A549 (cell line): ENCODE data around the gene CCDC80. TPM values are rescaled to one million over a fixed set of nuclear protein-coding genes. Genes with fewer than 3 reads are reported as not detected.

Source experiments
- BHLHE40 ChIP-seq: IDR thresholded peaks from 2 replicates; pipeline ENCODE4 v1.6.1; 2012; ENCODE audit warnings: low read depth, low read length, inconsistent platforms
- CBX2 ChIP-seq: fragments of 200-600 bp; sonication (generic); IDR thresholded peaks from 2 replicates; pipeline ENCODE4 v1.6.1; 2016; ENCODE audit warnings: low read depth, mild to moderate bottlenecking, borderline replicate concordance
- CBX8 ChIP-seq: fragments of 200-600 bp; sonication (generic); IDR thresholded peaks from 2 replicates; pipeline ENCODE4 v1.6.1; 2016
- CEBPB ChIP-seq, 2 experiments: fragments of >200 bp in 1 of 2; sonication (Bioruptor Twin) in 1 of 2; formaldehyde crosslinking in 1 of 2; IDR thresholded peaks; 2 replicates each; pipeline ENCODE4 v1.6.1; 2012 to 2016
- CHD2 ChIP-seq: fragments of 150-350 bp; IDR thresholded peaks from 2 replicates; pipeline ENCODE4 v1.6.1; 2014; ENCODE audit warnings: low read length; ENCODE audit not compliant: partially characterized antibody
- HOXA7 ChIP-seq: fragments of 250-450 bp; sonication (Bioruptor Pico); IDR thresholded peaks from 2 replicates; pipeline ENCODE4 v1.5.0; 2020; ENCODE audit warnings: mild to moderate bottlenecking, moderate library complexity
- HOXB5 ChIP-seq: fragments of 250-450 bp; sonication (Bioruptor Pico); IDR thresholded peaks from 2 replicates; pipeline ENCODE4 v1.5.0; 2020; ENCODE audit warnings: mild to moderate bottlenecking, moderate library complexity
- JUN ChIP-seq, 2 experiments: fragments of >200 bp; sonication (Bioruptor Twin); formaldehyde crosslinking; IDR thresholded peaks; 2 replicates in 1 of 2; 3 replicates in 1 of 2; pipeline ENCODE4 v1.6.1; 2016 to 2017
- MAZ ChIP-seq: fragments of 150-350 bp; IDR thresholded peaks from 2 replicates; pipeline ENCODE4 v1.6.1; 2014; ENCODE audit warnings: antibody characterized with exemption, low read depth, low read length, borderline replicate concordance
- NFE2L2 ChIP-seq: fragments of 150-350 bp; conservative IDR thresholded peaks from 2 replicates; pipeline ENCODE4 v1.6.1; 2014; ENCODE audit warnings: low read length
- NR3C1 ChIP-seq: fragments of >200 bp; sonication (Bioruptor Twin); formaldehyde crosslinking; IDR thresholded peaks from 3 replicates; pipeline ENCODE4 v1.6.1; 2017
- PHF8 ChIP-seq: fragments of 200-600 bp; sonication (generic); IDR thresholded peaks from 2 replicates; pipeline ENCODE4 v1.6.1; 2016; ENCODE audit warnings: low read depth, mild to moderate bottlenecking, antibody characterized with exemption, moderate library complexity, borderline replicate concordance
- RAD21 ChIP-seq, 2 experiments: fragments of >200 bp in 1 of 2; sonication (Bioruptor Twin) in 1 of 2; formaldehyde crosslinking in 1 of 2; IDR thresholded peaks in 1 of 2; conservative IDR thresholded peaks in 1 of 2; 2 replicates in 1 of 2; 3 replicates in 1 of 2; pipeline ENCODE4 v1.6.1; 2012 to 2018; ENCODE audit warnings: inconsistent platforms in 1 of 2
- RFX5 ChIP-seq: fragments of 450-650 bp; IDR thresholded peaks from 2 replicates; pipeline ENCODE4 v1.7.1; 2014; ENCODE audit warnings: antibody characterized with exemption, mild to moderate bottlenecking, moderate library complexity
- SMC3 ChIP-seq: fragments of >200 bp; sonication (Bioruptor Twin); formaldehyde crosslinking; IDR thresholded peaks from 3 replicates; pipeline ENCODE4 v1.6.1; 2018; ENCODE audit warnings: inconsistent platforms
- SREBF2 ChIP-seq: fragments of 450-650 bp; IDR thresholded peaks from 2 replicates; pipeline ENCODE4 v1.6.1; 2014; ENCODE audit warnings: mild to moderate bottlenecking, moderate library complexity
- TFCP2L1 ChIP-seq: fragments of 250-450 bp; sonication (Bioruptor Pico); IDR thresholded peaks from 2 replicates; pipeline ENCODE4 v1.5.0; 2021; ENCODE audit warnings: mild to moderate bottlenecking
- TP53 ChIP-seq: fragments of 250-450 bp; sonication (Bioruptor Pico); IDR thresholded peaks from 2 replicates; pipeline ENCODE4 v1.5.0; 2021; ENCODE audit warnings: mild to moderate bottlenecking, moderate library complexity
- ZFP36 ChIP-seq: fragments of 450-650 bp; IDR thresholded peaks from 2 replicates; pipeline ENCODE4 v1.6.1; 2014; ENCODE audit warnings: borderline replicate concordance; ENCODE audit not compliant: partially characterized antibody
- ZSCAN20 ChIP-seq: fragments of 250-450 bp; sonication (Bioruptor Pico); IDR thresholded peaks from 2 replicates; pipeline ENCODE4 v1.8.0; 2022; ENCODE audit warnings: mild to moderate bottlenecking, moderate library complexity
- polyA plus RNA-seq, 4 experiments: library from polyadenylated mRNA; depleted of rRNA in 3 of 4; stranded (reverse); fragments of >200 nt; fragmentation: RNase III in 1 of 4; extraction: RNeasy Plus Mini Kit Qiagen cat#74134 plus additional on column Dnase treatment in 1 of 4; gene quantifications; 2 replicates in 3 of 4; 3 replicates in 1 of 4; pipeline ENCODE4 v1.2.3, GENCODE V29; 2011 to 2017
- TF ChIP-seq, protein P1 (sequence below): fragments of 450-650 bp; IDR thresholded peaks from 2 replicates; pipeline ENCODE4 v1.6.1; 2014; ENCODE audit warnings: antibody characterized with exemption
- TF ChIP-seq, protein P2 (sequence below): fragments of 250-450 bp; sonication (Bioruptor Pico); IDR thresholded peaks from 2 replicates; pipeline ENCODE4 v1.5.0; 2020; ENCODE audit warnings: low read depth, mild to moderate bottlenecking, moderate library complexity
- TF ChIP-seq, protein P3 (sequence below): IDR thresholded peaks from 2 replicates; pipeline ENCODE4 v1.6.1; 2012
- TF ChIP-seq, protein P4 (sequence below): fragments of >200 bp; sonication (Bioruptor Twin); formaldehyde crosslinking; IDR thresholded peaks from 3 replicates; pipeline ENCODE4 v1.5.1; 2016
- TF ChIP-seq, protein P5 (sequence below): fragments of 250-450 bp; sonication (Bioruptor Pico); IDR thresholded peaks from 2 replicates; pipeline ENCODE4 v1.5.0; 2021; ENCODE audit warnings: mild to moderate bottlenecking, moderate library complexity, borderline replicate concordance

CCDC80 gene
- polyA plus RNA-seq, 2 of the 4 experiments (the other 2 are of a cell fraction) = 54.1 to 148 TPM

DNA sequence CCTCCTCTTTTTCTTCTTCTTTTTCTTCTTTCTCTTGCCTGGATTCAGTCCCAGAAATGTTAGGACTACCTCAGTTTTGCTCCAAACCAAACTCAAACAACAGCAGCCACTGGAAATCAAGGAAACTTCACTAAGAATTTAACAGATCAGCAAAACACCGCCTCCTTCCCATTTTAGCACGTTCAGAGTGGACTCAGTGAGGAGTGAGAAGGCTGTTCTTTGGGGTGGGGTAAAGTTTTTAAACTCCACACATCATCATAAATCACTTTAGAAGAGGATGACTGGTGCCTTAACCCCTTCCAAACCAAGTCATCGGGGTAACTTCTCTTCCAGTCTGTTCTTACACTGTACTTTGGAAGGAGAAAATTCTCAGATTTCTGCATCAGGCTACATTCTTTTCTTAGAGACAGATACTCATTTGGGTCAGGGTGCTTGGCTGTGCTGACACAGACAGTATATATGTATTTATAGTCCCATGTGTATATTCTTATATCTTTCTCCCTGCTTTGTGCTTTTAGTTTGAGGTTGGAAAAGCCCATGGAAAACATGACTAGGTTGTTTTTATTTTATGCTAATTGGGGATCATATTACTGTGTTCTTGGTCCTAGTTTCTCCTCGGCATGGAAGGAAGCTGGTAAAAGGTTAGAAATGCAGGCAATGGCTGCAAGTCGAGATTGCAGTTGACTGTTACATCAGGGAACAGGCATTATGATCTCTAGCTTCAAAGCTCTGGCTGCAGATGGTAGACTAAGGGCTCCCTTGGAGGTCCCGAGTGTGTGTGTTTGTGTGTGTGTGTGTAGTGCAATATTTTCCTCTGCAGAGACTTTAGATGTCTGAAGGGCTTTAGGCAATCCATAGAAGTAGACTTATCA lies at the start of gene CCDC80 (continued):
- TF ChIP-seq BHLHE40 = no peak
- peak; percentile 99 for TF ChIP-seq JUN (IDR thresholded peaks at IDR 0.05)
- no peak for TF ChIP-seq CBX2
- TF ChIP-seq, protein P1, sequence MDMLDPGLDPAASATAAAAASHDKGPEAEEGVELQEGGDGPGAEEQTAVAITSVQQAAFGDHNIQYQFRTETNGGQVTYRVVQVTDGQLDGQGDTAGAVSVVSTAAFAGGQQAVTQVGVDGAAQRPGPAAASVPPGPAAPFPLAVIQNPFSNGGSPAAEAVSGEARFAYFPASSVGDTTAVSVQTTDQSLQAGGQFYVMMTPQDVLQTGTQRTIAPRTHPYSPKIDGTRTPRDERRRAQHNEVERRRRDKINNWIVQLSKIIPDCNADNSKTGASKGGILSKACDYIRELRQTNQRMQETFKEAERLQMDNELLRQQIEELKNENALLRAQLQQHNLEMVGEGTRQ = no peak
- TF ChIP-seq, protein P2, sequence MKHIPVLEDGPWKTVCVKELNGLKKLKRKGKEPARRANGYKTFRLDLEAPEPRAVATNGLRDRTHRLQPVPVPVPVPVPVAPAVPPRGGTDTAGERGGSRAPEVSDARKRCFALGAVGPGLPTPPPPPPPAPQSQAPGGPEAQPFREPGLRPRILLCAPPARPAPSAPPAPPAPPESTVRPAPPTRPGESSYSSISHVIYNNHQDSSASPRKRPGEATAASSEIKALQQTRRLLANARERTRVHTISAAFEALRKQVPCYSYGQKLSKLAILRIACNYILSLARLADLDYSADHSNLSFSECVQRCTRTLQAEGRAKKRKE (CRISPR knock-in tag) = peak; percentile 81; the same call in 1 of the 2 replicates
- TF ChIP-seq HOXA7 (CRISPR knock-in tag) = peak; percentile 98
- no peak for TF ChIP-seq CBX8
- no peak for TF ChIP-seq SREBF2
- no peak for TF ChIP-seq ZSCAN20 (CRISPR knock-in tag)
- no peak for TF ChIP-seq ZFP36
- peak in 1 of 2 experiments; percentile 50; a peak in 1 of 4 replicates for TF ChIP-seq CEBPB (IDR thresholded peaks at IDR 0.05)
- no peak; the same call in 2 of the 3 replicates for TF ChIP-seq SMC3
- TF ChIP-seq RAD21 (conservative IDR thresholded peaks at IDR 0.05 in 1 of 2, IDR thresholded peaks at IDR 0.05 in 1 of 2) = no peak; a peak in 1 of 5 replicates
- TF ChIP-seq TP53 (CRISPR knock-in tag) = peak; percentile 97; the same call in 1 of the 2 replicates
- TF ChIP-seq, protein P3, sequence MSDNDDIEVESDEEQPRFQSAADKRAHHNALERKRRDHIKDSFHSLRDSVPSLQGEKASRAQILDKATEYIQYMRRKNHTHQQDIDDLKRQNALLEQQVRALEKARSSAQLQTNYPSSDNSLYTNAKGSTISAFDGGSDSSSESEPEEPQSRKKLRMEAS = peak; percentile 34; the same call in 1 of the 2 replicates
- TF ChIP-seq RFX5 = no peak
- peak; percentile 79; the same call in 1 of the 2 replicates for TF ChIP-seq HOXB5 (CRISPR knock-in tag)
- no peak for TF ChIP-seq NFE2L2
- TF ChIP-seq, protein P4, sequence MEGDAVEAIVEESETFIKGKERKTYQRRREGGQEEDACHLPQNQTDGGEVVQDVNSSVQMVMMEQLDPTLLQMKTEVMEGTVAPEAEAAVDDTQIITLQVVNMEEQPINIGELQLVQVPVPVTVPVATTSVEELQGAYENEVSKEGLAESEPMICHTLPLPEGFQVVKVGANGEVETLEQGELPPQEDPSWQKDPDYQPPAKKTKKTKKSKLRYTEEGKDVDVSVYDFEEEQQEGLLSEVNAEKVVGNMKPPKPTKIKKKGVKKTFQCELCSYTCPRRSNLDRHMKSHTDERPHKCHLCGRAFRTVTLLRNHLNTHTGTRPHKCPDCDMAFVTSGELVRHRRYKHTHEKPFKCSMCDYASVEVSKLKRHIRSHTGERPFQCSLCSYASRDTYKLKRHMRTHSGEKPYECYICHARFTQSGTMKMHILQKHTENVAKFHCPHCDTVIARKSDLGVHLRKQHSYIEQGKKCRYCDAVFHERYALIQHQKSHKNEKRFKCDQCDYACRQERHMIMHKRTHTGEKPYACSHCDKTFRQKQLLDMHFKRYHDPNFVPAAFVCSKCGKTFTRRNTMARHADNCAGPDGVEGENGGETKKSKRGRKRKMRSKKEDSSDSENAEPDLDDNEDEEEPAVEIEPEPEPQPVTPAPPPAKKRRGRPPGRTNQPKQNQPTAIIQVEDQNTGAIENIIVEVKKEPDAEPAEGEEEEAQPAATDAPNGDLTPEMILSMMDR = no peak
- TF ChIP-seq, protein P5, sequence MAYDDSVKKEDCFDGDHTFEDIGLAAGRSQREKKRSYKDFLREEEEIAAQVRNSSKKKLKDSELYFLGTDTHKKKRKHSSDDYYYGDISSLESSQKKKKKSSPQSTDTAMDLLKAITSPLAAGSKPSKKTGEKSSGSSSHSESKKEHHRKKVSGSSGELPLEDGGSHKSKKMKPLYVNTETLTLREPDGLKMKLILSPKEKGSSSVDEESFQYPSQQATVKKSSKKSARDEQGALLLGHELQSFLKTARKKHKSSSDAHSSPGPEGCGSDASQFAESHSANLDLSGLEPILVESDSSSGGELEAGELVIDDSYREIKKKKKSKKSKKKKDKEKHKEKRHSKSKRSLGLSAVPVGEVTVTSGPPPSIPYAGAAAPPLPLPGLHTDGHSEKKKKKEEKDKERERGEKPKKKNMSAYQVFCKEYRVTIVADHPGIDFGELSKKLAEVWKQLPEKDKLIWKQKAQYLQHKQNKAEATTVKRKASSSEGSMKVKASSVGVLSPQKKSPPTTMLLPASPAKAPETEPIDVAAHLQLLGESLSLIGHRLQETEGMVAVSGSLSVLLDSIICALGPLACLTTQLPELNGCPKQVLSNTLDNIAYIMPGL (CRISPR knock-in tag) = no peak
- TF ChIP-seq NR3C1 = no peak
- TF ChIP-seq MAZ = peak; percentile 83; the same call in 1 of the 2 replicates
- TF ChIP-seq TFCP2L1 (CRISPR knock-in tag) = peak; percentile 99
- no peak for TF ChIP-seq PHF8
- no peak for TF ChIP-seq CHD2
